ENCODE results near the gene UNC119B. TPM values are rescaled to one million over a fixed set of nuclear protein-coding genes. Genes with fewer than 3 reads are reported as not detected.

Gene UNC119B
- total RNA-seq, 1 donor from 2014 or later = 12.9 TPM

GRCh38 chr12:120750806-120751205 is 40.5 kb downstream of the UNC119B start:
- TF ChIP-seq, protein P1, sequence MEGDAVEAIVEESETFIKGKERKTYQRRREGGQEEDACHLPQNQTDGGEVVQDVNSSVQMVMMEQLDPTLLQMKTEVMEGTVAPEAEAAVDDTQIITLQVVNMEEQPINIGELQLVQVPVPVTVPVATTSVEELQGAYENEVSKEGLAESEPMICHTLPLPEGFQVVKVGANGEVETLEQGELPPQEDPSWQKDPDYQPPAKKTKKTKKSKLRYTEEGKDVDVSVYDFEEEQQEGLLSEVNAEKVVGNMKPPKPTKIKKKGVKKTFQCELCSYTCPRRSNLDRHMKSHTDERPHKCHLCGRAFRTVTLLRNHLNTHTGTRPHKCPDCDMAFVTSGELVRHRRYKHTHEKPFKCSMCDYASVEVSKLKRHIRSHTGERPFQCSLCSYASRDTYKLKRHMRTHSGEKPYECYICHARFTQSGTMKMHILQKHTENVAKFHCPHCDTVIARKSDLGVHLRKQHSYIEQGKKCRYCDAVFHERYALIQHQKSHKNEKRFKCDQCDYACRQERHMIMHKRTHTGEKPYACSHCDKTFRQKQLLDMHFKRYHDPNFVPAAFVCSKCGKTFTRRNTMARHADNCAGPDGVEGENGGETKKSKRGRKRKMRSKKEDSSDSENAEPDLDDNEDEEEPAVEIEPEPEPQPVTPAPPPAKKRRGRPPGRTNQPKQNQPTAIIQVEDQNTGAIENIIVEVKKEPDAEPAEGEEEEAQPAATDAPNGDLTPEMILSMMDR (IDR thresholded peaks at IDR 0.05; ENCODE audit: insufficient read depth, low read length, severe bottlenecking) = no peak
- FAIRE-seq (no peak), DNase-seq (ENCODE audit: low read depth) (no peak)
- Histone ChIP-seq H3K4me3 (ENCODE audit: low read depth, low read length) (no peak overlapping the region), H3K36me3 (ENCODE audit: control insufficient read depth, insufficient read depth, low read length) (no peaks in the 10 kb centered on the region), H3K27me3 (ENCODE audit: control insufficient read depth, insufficient read depth, low read length) (no peaks in the 10 kb centered on the region)

DNA sequence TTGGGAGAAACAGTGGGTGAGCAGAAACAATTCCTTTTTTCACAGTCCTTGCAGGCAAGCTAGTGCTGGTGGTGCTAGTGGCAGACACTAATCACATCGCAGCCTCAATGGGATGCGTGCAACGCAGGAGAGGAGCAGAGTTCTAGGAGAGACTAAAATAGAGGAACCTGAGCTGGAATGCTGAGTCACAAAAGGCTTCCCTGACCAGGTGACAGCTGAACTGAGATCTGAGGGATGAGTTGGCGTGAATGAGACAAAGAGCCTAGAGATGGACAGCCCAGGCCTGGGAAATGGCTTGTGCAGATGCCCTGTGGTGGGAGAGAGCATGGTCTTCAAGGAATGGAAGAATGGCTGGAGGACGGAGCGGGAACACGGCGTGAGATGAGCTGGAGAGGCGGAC is 41.1 kb downstream of the UNC119B start:
- TF ChIP-seq, protein P1 (IDR thresholded peaks at IDR 0.05; ENCODE audit: insufficient read depth, low read length, severe bottlenecking) = no peak
- FAIRE-seq (peak; percentile 90), DNase-seq (ENCODE audit: low read depth) (no peak)
- H3K36me3 ChIP-seq (ENCODE audit: control insufficient read depth, insufficient read depth, low read length) = no peaks in the 10 kb centered on the region
- H3K27me3 ChIP-seq (ENCODE audit: control insufficient read depth, insufficient read depth, low read length) = no peaks in the 10 kb centered on the region
- no peak overlapping the region for H3K4me3 ChIP-seq (ENCODE audit: low read depth, low read length)

- no peaks in the 10 kb centered on the region for H3K36me3 ChIP-seq (ENCODE audit: control insufficient read depth, insufficient read depth, low read length)
- no peak for DNase-seq (ENCODE audit: low read depth)
- H3K4me3 ChIP-seq (ENCODE audit: low read depth, low read length) = no peak overlapping the region
- H3K27me3 ChIP-seq (ENCODE audit: control insufficient read depth, insufficient read depth, low read length) = no peaks in the 10 kb centered on the region
- TF ChIP-seq, protein P1 (IDR thresholded peaks at IDR 0.05; ENCODE audit: insufficient read depth, low read length, severe bottlenecking) = no peak
- no peak for FAIRE-seq
Measured at GRCh38 chr12:120754792-120755191, 44.5 kb downstream of the UNC119B start.

DNA sequence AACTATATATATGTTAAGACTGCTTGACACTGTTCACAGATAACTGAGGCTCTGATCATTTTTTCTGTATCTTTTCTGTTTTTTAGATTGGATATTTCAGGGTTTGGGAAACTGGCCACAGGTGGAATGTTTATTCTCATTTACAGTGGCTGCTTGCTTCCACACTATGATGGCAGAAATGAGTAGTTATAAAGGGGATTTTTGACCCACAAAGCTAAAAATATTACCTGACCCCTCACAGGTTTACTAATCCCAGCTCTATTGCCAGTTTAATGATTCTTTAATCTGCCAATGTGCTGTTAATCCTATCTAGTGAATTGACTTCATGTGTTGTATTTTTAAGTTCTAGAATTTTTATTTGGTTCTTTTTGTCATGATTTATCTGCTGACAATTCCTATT is 45.0 kb downstream of the UNC119B start:
- no peaks in the 10 kb centered on the region for H3K36me3 ChIP-seq (ENCODE audit: control insufficient read depth, insufficient read depth, low read length)
- TF ChIP-seq, protein P1 (IDR thresholded peaks at IDR 0.05; ENCODE audit: insufficient read depth, low read length, severe bottlenecking) = no peak
- H3K4me3 ChIP-seq (ENCODE audit: low read depth, low read length) = no peak overlapping the region
- DNase-seq (ENCODE audit: low read depth) (no peak), FAIRE-seq (no peak)
- no peaks in the 10 kb centered on the region for H3K27me3 ChIP-seq (ENCODE audit: control insufficient read depth, insufficient read depth, low read length)

- H3K36me3 ChIP-seq (ENCODE audit: control insufficient read depth, insufficient read depth, low read length) = no peaks in the 10 kb centered on the region
- no peak overlapping the region for H3K4me3 ChIP-seq (ENCODE audit: low read depth, low read length)
- FAIRE-seq (no peak), DNase-seq (ENCODE audit: low read depth) (no peak)
- TF ChIP-seq, protein P1 (IDR thresholded peaks at IDR 0.05; ENCODE audit: insufficient read depth, low read length, severe bottlenecking) = no peak
- no peaks in the 10 kb centered on the region for H3K27me3 ChIP-seq (ENCODE audit: control insufficient read depth, insufficient read depth, low read length)
Measured at GRCh38 chr12:120757226-120757742, 47.0 kb downstream of the UNC119B start.

GRCh38 chr12:120757949-120758348 is 47.7 kb downstream of the UNC119B start:
- H3K27me3 ChIP-seq (ENCODE audit: control insufficient read depth, insufficient read depth, low read length) = no peaks in the 10 kb centered on the region
- no peak for DNase-seq (ENCODE audit: low read depth)
- TF ChIP-seq, protein P1 (IDR thresholded peaks at IDR 0.05; ENCODE audit: insufficient read depth, low read length, severe bottlenecking) = no peak
- no peak for FAIRE-seq
- H3K4me3 ChIP-seq (ENCODE audit: low read depth, low read length) = no peak overlapping the region
- H3K36me3 ChIP-seq (ENCODE audit: control insufficient read depth, insufficient read depth, low read length) = no peaks in the 10 kb centered on the region

Measured in bronchial epithelial cell (primary cell).